Natural killer cell (primary cell): ENCODE results near the gene DSN1. TPM values are rescaled to one million over a fixed set of nuclear protein-coding genes. Genes with fewer than 3 reads are reported as not detected.

Experiments
- ATAC-seq, 3 donors: fragments of 150-1000 bp in 2 of 3; fragments of 200-7000 bp in 1 of 3; cut with Tn5 transposase; 1 replicate in 1 of 3; 2 replicates in 2 of 3; pipeline ENCODE4 v1.10.0; 2021; ENCODE audit warnings: mild to moderate bottlenecking in 2 of 3, moderate library complexity in 2 of 3
- DNase-seq, 2 donors: peaks; one replicate each; pipeline versions ENCODE4 v3.0.0 to v3.0.0-alpha.2; 2013 to 2021; ENCODE audit warnings: mixed read lengths in 1 of 2
- H3K27ac ChIP-seq: one replicate; pipeline ENCODE4 v1.5.1; 2013; ENCODE audit warnings: mild to moderate bottlenecking, low read length
- H3K27me3 ChIP-seq: one replicate; pipeline ENCODE4 v1.6.1; 2013; ENCODE audit warnings: low read length; ENCODE audit not compliant: control insufficient read depth, insufficient read depth
- H3K36me3 ChIP-seq: one replicate; pipeline ENCODE4 v1.6.1; 2013; ENCODE audit warnings: low read length; ENCODE audit not compliant: control insufficient read depth, insufficient read depth
- H3K4me1 ChIP-seq: one replicate; pipeline ENCODE4 v1.6.1; 2013; ENCODE audit warnings: low read length; ENCODE audit not compliant: control insufficient read depth, insufficient read depth
- H3K4me3 ChIP-seq: one replicate; pipeline ENCODE4 v1.5.1; 2013; ENCODE audit warnings: low read length
- H3K9me3 ChIP-seq: one replicate; pipeline ENCODE4 v1.6.1; 2013; ENCODE audit warnings: low read length; ENCODE audit not compliant: control insufficient read depth, insufficient read depth
- H3K27ac Mint-ChIP-seq, 2 donors: one replicate each; pipeline ENCODE4 v1.8.0; 2022; ENCODE audit warnings: mild to moderate bottlenecking in 2 of 2, mixed read lengths in 2 of 2, moderate library complexity in 1 of 2
- H3K27me3 Mint-ChIP-seq, 2 donors: one replicate each; pipeline ENCODE4 v1.8.0; 2022; ENCODE audit warnings: low read depth in 2 of 2, mixed read lengths in 2 of 2
- H3K36me3 Mint-ChIP-seq: one replicate; pipeline ENCODE4 v1.8.0; 2022; ENCODE audit warnings: mixed read lengths
- H3K4me1 Mint-ChIP-seq, 2 donors: one replicate each; pipeline ENCODE4 v1.8.0; 2022; ENCODE audit warnings: mixed read lengths in 2 of 2
- H3K4me3 Mint-ChIP-seq: one replicate; pipeline ENCODE4 v1.8.0; 2022; ENCODE audit warnings: mild to moderate bottlenecking, moderate library complexity, mixed read lengths
- H3K9me3 Mint-ChIP-seq, 2 donors: one replicate each; pipeline ENCODE4 v1.8.0; 2022; ENCODE audit warnings: mixed read lengths in 2 of 2
- WGBS: methylation state at CpG from one replicate; pipeline ENCODE4 v1.1.7; 2013; ENCODE audit warnings: missing lambda C conversion rate; ENCODE audit not compliant: insufficient coverage; 5-methylcytosine and 5-hydroxymethylcytosine counted together
- intact Hi-C: fragments of 100-400 bp; cut with micrococcal nuclease; formaldehyde crosslinking; loops from one replicate; pipeline ENCODE4 v1.14.2; 2022
- total RNA-seq, 4 donors: library from RNA; stranded (reverse); fragments of 120-200 nt in 1 of 4; gene quantifications; one replicate each; pipeline versions ENCODE4 v1.2.3 to v1.2.4, GENCODE V29; 2013 to 2022
- TF ChIP-seq, protein P1 (sequence below): fragments of 200-600 bp; IDR thresholded peaks from one replicate; pipeline ENCODE4 v1.8.0; 2022; ENCODE audit warnings: antibody characterized with exemption

Gene DSN1
- total RNA-seq, 3 donors from 2014 or later (not counting 1 experiment from before 2014, with no cell fraction given) = 15.8 to 19.1 (median 15.8) TPM

DNA sequence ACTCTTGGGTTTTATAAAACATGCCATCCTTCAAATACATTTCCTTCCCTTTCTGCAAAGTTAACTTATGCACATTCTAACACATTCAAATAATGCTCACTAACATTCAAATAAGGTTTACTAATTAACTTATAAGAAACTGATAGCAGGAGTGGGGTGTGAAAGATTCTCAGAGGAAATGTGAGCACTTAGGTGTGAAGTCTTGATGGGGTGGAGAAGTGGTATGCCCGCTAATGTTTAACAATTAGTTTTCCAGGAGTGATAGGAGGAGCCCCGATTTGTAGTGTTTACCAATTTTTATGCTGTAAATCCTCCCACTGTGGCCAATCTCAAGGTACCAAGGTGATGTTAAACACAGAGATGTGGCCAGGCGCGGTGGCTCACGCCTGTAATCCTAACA, 18.3 kb upstream of the DSN1 start:
- no peak overlapping the region for H3K4me3 Mint-ChIP-seq

DNA sequence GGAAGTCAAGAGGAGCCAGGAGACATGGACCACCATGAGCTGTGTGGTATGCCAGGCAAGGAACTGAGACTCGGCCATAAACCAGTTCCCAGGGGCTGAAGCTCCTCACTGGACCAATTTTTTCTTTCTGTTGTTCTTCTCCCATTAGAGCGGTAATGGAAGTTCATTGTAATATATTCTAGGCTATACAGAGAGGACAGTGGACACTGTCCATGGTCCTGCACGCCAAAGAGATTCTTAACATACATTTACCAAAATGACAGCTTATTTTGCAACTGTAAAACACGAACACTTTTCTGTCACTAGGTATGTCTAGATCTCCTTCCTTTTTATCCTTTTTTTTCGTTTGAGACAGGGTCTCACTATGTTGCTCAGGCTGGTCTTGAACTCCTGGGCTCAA, 13.1 kb upstream of the DSN1 start:
- no peaks in the 10 kb centered on the region for H3K36me3 Mint-ChIP-seq
- TF ChIP-seq, protein P1, sequence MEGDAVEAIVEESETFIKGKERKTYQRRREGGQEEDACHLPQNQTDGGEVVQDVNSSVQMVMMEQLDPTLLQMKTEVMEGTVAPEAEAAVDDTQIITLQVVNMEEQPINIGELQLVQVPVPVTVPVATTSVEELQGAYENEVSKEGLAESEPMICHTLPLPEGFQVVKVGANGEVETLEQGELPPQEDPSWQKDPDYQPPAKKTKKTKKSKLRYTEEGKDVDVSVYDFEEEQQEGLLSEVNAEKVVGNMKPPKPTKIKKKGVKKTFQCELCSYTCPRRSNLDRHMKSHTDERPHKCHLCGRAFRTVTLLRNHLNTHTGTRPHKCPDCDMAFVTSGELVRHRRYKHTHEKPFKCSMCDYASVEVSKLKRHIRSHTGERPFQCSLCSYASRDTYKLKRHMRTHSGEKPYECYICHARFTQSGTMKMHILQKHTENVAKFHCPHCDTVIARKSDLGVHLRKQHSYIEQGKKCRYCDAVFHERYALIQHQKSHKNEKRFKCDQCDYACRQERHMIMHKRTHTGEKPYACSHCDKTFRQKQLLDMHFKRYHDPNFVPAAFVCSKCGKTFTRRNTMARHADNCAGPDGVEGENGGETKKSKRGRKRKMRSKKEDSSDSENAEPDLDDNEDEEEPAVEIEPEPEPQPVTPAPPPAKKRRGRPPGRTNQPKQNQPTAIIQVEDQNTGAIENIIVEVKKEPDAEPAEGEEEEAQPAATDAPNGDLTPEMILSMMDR = no peak
- H3K27me3 Mint-ChIP-seq = no peaks in the 10 kb centered on the region
- no peak overlapping the region for H3K27ac Mint-ChIP-seq
- Histone ChIP-seq H3K4me3 (no peak overlapping the region), H3K27ac (no peak overlapping the region), H3K27me3 (no peaks in the 10 kb centered on the region), H3K36me3 (no peaks in the 10 kb centered on the region), H3K4me1 (no peaks in the 10 kb centered on the region), H3K9me3 (no peaks in the 10 kb centered on the region)
- DNase-seq (no peak), ATAC-seq (no peak)
- intact Hi-C loops = no loop called here
- WGBS = 89% methylated on average over 4 of the region's 5 CpGs
- H3K4me3 Mint-ChIP-seq = no peak overlapping the region
- no peaks in the 10 kb centered on the region for H3K9me3 Mint-ChIP-seq
- peaks cover 1 to 4% of the 10 kb centered on the region in 2 donors for H3K4me1 Mint-ChIP-seq

More for the DNA sequence above, 18.3 kb upstream of the DSN1 start:
- intact Hi-C loops = no loop called here
- Mint-ChIP-seq H3K9me3 (no peaks in the 10 kb centered on the region), H3K36me3 (no peaks in the 10 kb centered on the region), H3K4me1 (peaks cover 5 to 8% of the 10 kb centered on the region in 2 donors), H3K27ac (no peak overlapping the region), H3K27me3 (no peaks in the 10 kb centered on the region)
- no peak for DNase-seq
- no peak for ATAC-seq
- Histone ChIP-seq H3K9me3 (no peaks in the 10 kb centered on the region), H3K4me3 (no peak overlapping the region), H3K27me3 (no peaks in the 10 kb centered on the region), H3K36me3 (no peaks in the 10 kb centered on the region), H3K27ac (no peak overlapping the region), H3K4me1 (no peaks in the 10 kb centered on the region)
- 79% methylated on average over 5 of the region's 5 CpGs for WGBS
- TF ChIP-seq, protein P1 = no peak

DNA sequence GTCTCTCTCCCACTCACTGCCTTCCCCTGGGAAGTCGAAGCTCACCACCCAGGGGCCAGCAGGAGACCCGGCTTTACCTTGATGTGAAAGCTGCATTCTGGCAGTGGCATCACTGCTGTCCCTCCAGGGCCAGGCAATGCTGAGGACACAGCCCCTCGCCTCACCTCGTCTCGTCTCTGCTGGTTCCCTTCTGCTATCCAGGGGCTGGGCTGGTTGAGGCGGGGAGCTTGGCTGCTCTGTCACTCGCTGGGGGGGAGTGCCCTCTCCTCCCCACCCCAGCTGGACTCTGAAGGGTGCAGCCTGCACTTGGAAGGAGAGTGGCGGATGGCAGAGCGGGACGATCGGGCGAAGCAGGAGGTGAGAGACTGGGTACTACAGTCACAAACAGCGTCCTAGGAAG, 12.7 kb upstream of the DSN1 start:
- intact Hi-C loops = no loop called here
- no peaks in the 10 kb centered on the region for H3K27me3 Mint-ChIP-seq
- WGBS = 93% methylated on average over 13 of the region's 13 CpGs
- Histone ChIP-seq H3K9me3 (no peaks in the 10 kb centered on the region), H3K4me3 (no peak overlapping the region), H3K36me3 (no peaks in the 10 kb centered on the region), H3K4me1 (no peaks in the 10 kb centered on the region), H3K27ac (no peak overlapping the region), H3K27me3 (no peaks in the 10 kb centered on the region)
- H3K9me3 Mint-ChIP-seq = no peaks in the 10 kb centered on the region
- H3K36me3 Mint-ChIP-seq = no peaks in the 10 kb centered on the region
- H3K4me3 Mint-ChIP-seq = no peak overlapping the region
- ATAC-seq (no peak), DNase-seq (no peak)
- TF ChIP-seq, protein P1 = no peak
- no peaks in the 10 kb centered on the region for H3K4me1 Mint-ChIP-seq
- no peak overlapping the region for H3K27ac Mint-ChIP-seq

DNA sequence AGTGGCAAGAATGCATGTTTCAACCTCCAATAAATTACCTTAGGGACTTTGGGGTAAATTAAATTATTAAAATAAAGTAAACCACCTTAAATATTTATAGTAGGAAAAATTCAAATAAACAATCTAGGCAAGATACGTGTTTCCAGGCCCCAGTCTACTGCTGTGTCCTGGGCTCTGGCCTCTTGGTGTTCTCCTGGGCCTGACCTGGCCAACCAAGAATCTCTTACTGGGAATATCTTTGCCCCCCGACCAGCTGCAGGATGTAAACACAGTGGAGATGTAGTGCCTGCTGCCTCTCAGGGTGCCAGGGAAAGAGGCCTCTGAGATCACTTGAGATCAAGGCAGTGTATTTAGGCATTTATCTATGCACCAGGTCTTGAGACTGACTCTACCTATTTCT, 11.7 kb upstream of the DSN1 start:
- Mint-ChIP-seq H3K27me3 (no peaks in the 10 kb centered on the region), H3K36me3 (no peaks in the 10 kb centered on the region), H3K27ac (no peak overlapping the region), H3K4me1 (no peaks in the 10 kb centered on the region), H3K4me3 (no peak overlapping the region), H3K9me3 (no peaks in the 10 kb centered on the region)
- no peaks in the 10 kb centered on the region for H3K4me1 ChIP-seq
- no peak for DNase-seq
- ATAC-seq = no peak
- H3K27me3 ChIP-seq = no peaks in the 10 kb centered on the region
- H3K9me3 ChIP-seq = no peaks in the 10 kb centered on the region
- TF ChIP-seq, protein P1 = no peak
- H3K4me3 ChIP-seq = no peak overlapping the region
- H3K27ac ChIP-seq = no peak overlapping the region
- 91% methylated on average over 2 of the region's 2 CpGs for WGBS
- intact Hi-C loops = no loop called here
- H3K36me3 ChIP-seq = no peaks in the 10 kb centered on the region
